ENCODE data around the gene MUC5AC. TPM values are rescaled to one million over a fixed set of nuclear protein-coding genes. Genes with fewer than 3 reads are reported as not detected.

MUC5AC gene
- total RNA-seq, 1 donor from 2014 or later: 0.11 TPM

GRCh38 chr11:1236316-1237127 is 78.8 kb downstream of the MUC5AC start:
- Histone ChIP-seq H3K27me3 (no peaks in the 10 kb centered on the region), H3K27ac (no peak overlapping the region), H3K4me1 (no peaks in the 10 kb centered on the region), H3K36me3 (no peaks in the 10 kb centered on the region), H3K4me3 (no peak overlapping the region), H3K9me3 (no peaks in the 10 kb centered on the region)
- no peak for DNase-seq (ENCODE audit: low spot score in 2 of 2)
- intact Hi-C loops (cut with DNase I): no loop called here
- no peak for TF ChIP-seq CTCF (IDR thresholded peaks at IDR 0.05)

- Histone ChIP-seq H3K4me3 (no peak overlapping the region), H3K36me3 (no peaks in the 10 kb centered on the region), H3K4me1 (no peaks in the 10 kb centered on the region), H3K27ac (no peak overlapping the region), H3K9me3 (no peaks in the 10 kb centered on the region), H3K27me3 (no peaks in the 10 kb centered on the region)
- TF ChIP-seq CTCF (IDR thresholded peaks at IDR 0.05): no peak
- intact Hi-C loops (cut with DNase I): no loop called here
- no peak for DNase-seq (ENCODE audit: low spot score in 2 of 2)
Measured at GRCh38 chr11:1237128-1237580, 79.4 kb downstream of the MUC5AC start.

- no peak for DNase-seq (ENCODE audit: low spot score in 2 of 2)
- no peaks in the 10 kb centered on the region for H3K36me3 ChIP-seq
- H3K27ac ChIP-seq: no peak overlapping the region
- H3K27me3 ChIP-seq: no peaks in the 10 kb centered on the region
- intact Hi-C loops (cut with DNase I): no loop called here
- no peak overlapping the region for H3K4me3 ChIP-seq
- TF ChIP-seq CTCF (IDR thresholded peaks at IDR 0.05): no peak
- H3K4me1 ChIP-seq: no peaks in the 10 kb centered on the region
- no peaks in the 10 kb centered on the region for H3K9me3 ChIP-seq
Measured at GRCh38 chr11:1237851-1238250, 80.1 kb downstream of the MUC5AC start.

- Histone ChIP-seq H3K36me3 (no peaks in the 10 kb centered on the region), H3K4me3 (no peak overlapping the region), H3K4me1 (no peaks in the 10 kb centered on the region), H3K27me3 (no peaks in the 10 kb centered on the region), H3K27ac (no peak overlapping the region), H3K9me3 (no peaks in the 10 kb centered on the region)
- intact Hi-C loops (cut with DNase I): no loop called here
- TF ChIP-seq CTCF (IDR thresholded peaks at IDR 0.05): no peak
- DNase-seq (ENCODE audit: low spot score in 2 of 2): no peak
Measured at GRCh38 chr11:1238767-1239595, 81.2 kb downstream of the MUC5AC start.

GRCh38 chr11:1239596-1240205 is 81.9 kb downstream of the MUC5AC start:
- TF ChIP-seq CTCF (IDR thresholded peaks at IDR 0.05): no peak
- H3K9me3 ChIP-seq: no peaks in the 10 kb centered on the region
- H3K4me1 ChIP-seq: no peaks in the 10 kb centered on the region
- no peaks in the 10 kb centered on the region for H3K36me3 ChIP-seq
- intact Hi-C loops (cut with DNase I): no loop called here
- H3K4me3 ChIP-seq: no peak overlapping the region
- no peak for DNase-seq (ENCODE audit: low spot score in 2 of 2)
- H3K27me3 ChIP-seq: no peaks in the 10 kb centered on the region
- H3K27ac ChIP-seq: no peak overlapping the region

All from ascending aorta (tissue), 2 donors.